Kidney (tissue), 14 donors: ENCODE measurements around the gene EPHB1. TPM values are rescaled to one million over a fixed set of nuclear protein-coding genes. Genes with fewer than 3 reads are reported as not detected.

ENCODE experiments used
- DNase-seq, 5 donors: peaks; one replicate each; pipeline ENCODE4 v3.0.0-alpha.2; 2013 to 2020
- FAIRE-seq: peaks from 2 replicates; lab custom pipeline; 2012; peaks lifted over from hg19 to GRCh38; lab: Jason Lieb, UNC
- H3K27ac ChIP-seq, 2 donors: one replicate each; pipeline ENCODE4 v1.7.0; 2013; ENCODE audit warnings: low read depth in 2 of 2, low read length in 2 of 2, inconsistent platforms in 1 of 2
- H3K27me3 ChIP-seq: one replicate; pipeline ENCODE4 v1.7.1; 2013; ENCODE audit warnings: low read length, inconsistent platforms; ENCODE audit not compliant: control insufficient read depth, insufficient read depth
- H3K36me3 ChIP-seq, 3 donors: one replicate each; pipeline versions ENCODE4 v1.7.0 to v1.7.1; 2013; ENCODE audit warnings: low read length in 3 of 3, control low read depth in 1 of 3, inconsistent platforms in 1 of 3; ENCODE audit not compliant: insufficient read depth in 3 of 3, control insufficient read depth in 2 of 3
- H3K4me1 ChIP-seq, 3 donors: one replicate each; pipeline versions ENCODE4 v1.7.0 to v1.7.1; 2013; ENCODE audit warnings: low read length in 3 of 3, inconsistent platforms in 1 of 3, low read depth in 1 of 3; ENCODE audit not compliant: control insufficient read depth in 2 of 3, insufficient read depth in 2 of 3
- H3K4me3 ChIP-seq, 3 donors: one replicate each; pipeline versions ENCODE4 v1.7.0 to v1.8.1; 2013; ENCODE audit warnings: low read length in 3 of 3, control low read depth in 1 of 3, inconsistent platforms in 1 of 3
- H3K9ac ChIP-seq, 3 donors: one replicate each; pipeline versions ENCODE4 v1.7.0 to v1.7.1; 2013; ENCODE audit warnings: low read length in 3 of 3, control low read depth in 1 of 3, inconsistent platforms in 1 of 3
- H3K9me3 ChIP-seq, 3 donors: one replicate each; pipeline versions ENCODE4 v1.7.0 to v1.7.1; 2013; ENCODE audit warnings: low read length in 3 of 3, control low read depth in 1 of 3, inconsistent platforms in 1 of 3; ENCODE audit not compliant: control insufficient read depth in 2 of 3, insufficient read depth in 1 of 3
- CTCF ChIP-seq: IDR thresholded peaks from 3 replicates; pipeline ENCODE4 v1.5.1; 2012; ENCODE audit warnings: mild to moderate bottlenecking, moderate library complexity, borderline replicate concordance; ENCODE audit not compliant: insufficient read depth; ENCODE audit errors: extremely low read depth
- intact Hi-C: fragments of 100-400 bp; cut with DNase I; formaldehyde crosslinking; loops from one replicate; pipeline ENCODE4 v1.11.1; 2022
- polyA plus RNA-seq: library from polyadenylated mRNA; stranded (reverse); fragments of 350-450 nt; fragmentation: Illumina TruSeq; extraction: RNeasy Lipid Tissue Mini Kit (QIAGEN cat#74804); gene quantifications from one replicate; pipeline ENCODE4 v1.2.3, GENCODE V29; 2014; ENCODE audit warnings: low read depth, low replicate concordance; ENCODE audit not compliant: insufficient read depth
- total RNA-seq: library from RNA; stranded (reverse); fragmentation: NEBNext Ultra II Directional; extraction: Animal tissue kit (Norgen Biotek cat#: 25700); gene quantifications from one replicate; pipeline ENCODE4 v1.2.1, GENCODE V29; 2021
- donor health status: control.
- donor health status: control.
- donor health status: control.
- donor health status: control.
- donor health status: control.
- donor health status: DM: yes; HTN: yes; CAD: no.
- donor health status: Normal renal cell carcinoma (clear cell type).

EPHB1 gene
- total and polyA plus RNA-seq, 2 donors from 2014 or later = 0.39 to 3.2 TPM

DNA sequence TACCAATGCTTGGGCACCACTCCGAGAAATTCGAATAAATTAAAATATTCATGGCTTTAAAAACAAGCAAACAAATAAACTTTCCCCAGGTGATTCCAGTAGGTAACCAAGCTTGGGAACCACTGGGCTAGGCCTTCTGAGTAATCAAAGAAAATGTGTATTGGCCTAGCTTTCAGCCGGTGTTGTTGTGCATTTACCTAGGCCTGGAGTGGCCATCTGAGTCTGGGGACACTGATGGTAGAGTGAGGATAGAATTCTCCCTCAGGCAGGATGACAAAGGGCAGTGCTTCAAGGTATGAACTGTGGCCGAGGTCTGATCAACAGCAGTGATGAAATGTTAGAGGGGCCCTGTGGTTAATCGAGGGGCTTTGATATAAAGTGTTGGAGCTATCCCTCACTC lies 440.5 kb downstream of the EPHB1 start:
- Histone ChIP-seq H3K27me3 (no peaks in the 10 kb centered on the region), H3K27ac (no peak overlapping the region)

GRCh38 chr3:135237371-135238143 lies 442.5 kb downstream of the EPHB1 start:
- Histone ChIP-seq H3K36me3 (no peaks in the 10 kb centered on the region), H3K27ac (no peak overlapping the region), H3K9ac (no peak overlapping the region), H3K4me3 (no peak overlapping the region), H3K9me3 (no peaks in the 10 kb centered on the region), H3K27me3 (no peaks in the 10 kb centered on the region), H3K4me1 (no peaks in the 10 kb centered on the region)
- no peak for DNase-seq
- intact Hi-C loops = no loop called here
- no peak for FAIRE-seq
- TF ChIP-seq CTCF = no peak

More for the DNA sequence above, 440.5 kb downstream of the EPHB1 start:
- Histone ChIP-seq H3K9me3 (no peaks in the 10 kb centered on the region), H3K36me3 (no peaks in the 10 kb centered on the region), H3K4me3 (no peak overlapping the region), H3K9ac (no peak overlapping the region), H3K4me1 (no peaks in the 10 kb centered on the region)
- intact Hi-C loops = no loop called here
- FAIRE-seq = no peak
- TF ChIP-seq CTCF = no peak
- DNase-seq = no peak

GRCh38 chr3:135238236-135238830 lies 443.3 kb downstream of the EPHB1 start:
- H3K27me3 ChIP-seq = no peaks in the 10 kb centered on the region
- H3K4me1 ChIP-seq = no peaks in the 10 kb centered on the region
- no peak overlapping the region for H3K9ac ChIP-seq
- TF ChIP-seq CTCF = no peak
- no peak overlapping the region for H3K27ac ChIP-seq
- no peaks in the 10 kb centered on the region for H3K9me3 ChIP-seq
- intact Hi-C loops = no loop called here
- FAIRE-seq (no peak), DNase-seq (no peak)
- H3K36me3 ChIP-seq = no peaks in the 10 kb centered on the region
- no peak overlapping the region for H3K4me3 ChIP-seq
